ENCODE measurements around the gene ADAP2. TPM values are rescaled to one million over a fixed set of nuclear protein-coding genes. Genes with fewer than 3 reads are reported as not detected.
"Not testable (repeated sequence)": the region's sequence is repeated elsewhere in the genome, so short reads cannot be mapped to it uniquely, and the experiment has no call there.

Gene ADAP2, protein sequence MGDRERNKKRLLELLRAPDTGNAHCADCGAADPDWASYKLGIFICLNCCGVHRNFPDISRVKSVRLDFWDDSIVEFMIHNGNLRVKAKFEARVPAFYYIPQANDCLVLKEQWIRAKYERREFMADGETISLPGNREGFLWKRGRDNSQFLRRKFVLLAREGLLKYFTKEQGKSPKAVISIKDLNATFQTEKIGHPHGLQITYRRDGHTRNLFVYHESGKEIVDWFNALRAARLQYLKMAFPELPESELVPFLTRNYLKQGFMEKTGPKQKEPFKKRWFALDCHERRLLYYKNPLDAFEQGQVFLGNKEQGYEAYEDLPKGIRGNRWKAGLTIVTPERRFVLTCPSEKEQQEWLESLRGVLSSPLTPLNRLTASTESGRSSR
- 10 to 100 TPM; 11.0 to 19.4 TPM for total RNA-seq
- long read RNA-seq, transcript ADAP2-201 (11 exons, 2,934 nt), result major isoform, 8 of 13 reads
- long read RNA-seq, partial matches to known transcripts, result 1 of 13 reads
- long read RNA-seq, other reads (novel, unspliced or antisense), result 3 of 13 reads

DNA sequence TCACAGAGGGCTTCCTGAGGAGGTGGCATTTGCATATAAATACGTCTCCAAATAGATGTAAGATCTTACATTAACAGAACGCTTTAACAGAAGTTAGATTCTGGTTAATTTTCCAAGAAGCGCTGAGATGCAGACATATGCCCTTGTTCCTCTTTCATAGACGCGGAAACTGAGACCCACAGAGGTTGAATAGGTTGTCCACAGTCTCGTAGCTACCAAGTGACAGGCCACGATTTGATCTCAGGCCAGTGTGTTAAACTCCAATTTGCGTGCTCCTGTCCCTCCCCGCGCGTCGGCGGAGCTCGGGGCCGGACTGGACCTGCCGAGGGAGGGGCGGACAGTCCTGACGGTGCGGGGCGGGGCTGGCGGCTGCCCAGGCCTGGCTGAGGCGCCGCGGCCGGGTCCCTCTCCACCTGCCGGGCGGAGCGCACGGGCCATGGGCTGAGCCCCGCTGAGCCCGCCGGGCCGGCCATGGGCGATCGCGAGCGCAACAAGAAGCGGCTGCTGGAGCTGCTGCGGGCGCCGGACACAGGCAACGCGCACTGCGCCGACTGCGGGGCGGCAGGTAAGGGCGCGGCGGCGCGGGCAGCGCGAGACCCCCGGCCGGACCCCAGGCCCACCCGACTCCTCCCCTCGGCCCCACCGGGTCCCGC, at the start of gene ADAP2:
ADAP2 (plus strand) TSS at position 402 of the 653 bp plus-strand sequence; CDS start at position 472, 70 bp downstream.
- DNase-seq (peak; percentile 62), ATAC-seq (peak; percentile 87 to 92)
- intact Hi-C loops (cut with DNase I), result no loop called here

DNA sequence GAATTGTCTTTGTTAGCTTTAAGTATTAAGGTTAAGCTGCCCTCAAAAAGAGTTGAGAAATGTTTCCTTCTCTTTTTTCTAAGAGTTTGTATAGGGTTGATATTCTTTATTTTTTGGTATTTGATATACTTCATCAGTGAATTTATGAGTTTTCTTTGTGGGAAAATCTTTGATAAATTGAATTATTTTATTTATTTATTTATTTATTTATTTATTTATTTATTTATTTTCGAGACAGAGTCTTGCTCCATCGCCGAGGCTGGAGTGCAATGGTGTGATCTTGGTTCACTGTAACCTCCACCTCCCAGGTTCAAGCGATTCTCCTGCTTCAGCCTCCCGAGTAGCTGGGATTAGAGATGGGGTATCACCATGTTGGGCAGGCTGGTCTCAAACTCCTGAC, 35.6 kb upstream of the ADAP2 start:
- ATAC-seq (no peak), DNase-seq (no peak)
- intact Hi-C loops (cut with DNase I), result no loop called here

DNA sequence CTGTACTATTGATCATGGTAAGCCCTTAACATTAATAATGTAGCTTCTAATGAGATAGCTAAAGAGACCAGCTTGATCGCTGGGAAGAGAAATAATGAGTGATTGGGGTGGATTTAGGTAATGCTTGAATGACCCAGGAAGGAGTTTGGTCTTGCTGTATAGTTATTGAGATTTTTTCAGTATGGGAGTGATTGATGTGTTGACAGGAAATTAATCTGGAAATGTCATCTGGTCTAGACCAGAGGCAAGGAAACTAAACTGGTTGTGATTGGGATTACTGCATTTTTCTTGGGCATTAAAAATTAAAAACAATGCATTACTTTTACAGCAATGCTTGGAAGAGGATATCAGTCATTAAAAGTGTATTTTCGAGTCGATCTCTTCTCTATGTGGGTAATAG, 27.5 kb upstream of the ADAP2 start:
- no peak for DNase-seq
- no peak for ATAC-seq
- intact Hi-C loops (cut with DNase I), result no loop called here

DNA sequence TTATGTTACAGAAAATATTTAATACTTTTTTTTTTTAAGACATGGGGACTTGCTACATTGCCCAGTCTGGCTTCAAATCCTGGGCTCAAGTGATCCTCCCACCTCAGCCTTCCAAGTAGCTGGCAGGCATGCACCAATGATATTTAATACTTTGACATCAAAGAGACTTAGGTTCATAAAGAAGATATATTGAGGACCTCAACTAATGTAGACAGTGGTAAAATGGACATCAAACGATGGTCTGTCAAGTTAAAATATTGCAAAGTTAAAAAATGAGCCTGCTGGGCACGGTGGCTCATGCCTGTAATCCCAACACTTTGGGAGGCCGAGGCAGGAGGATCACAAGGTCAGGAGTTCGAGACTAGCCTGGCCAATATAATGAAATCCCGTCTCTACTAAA, 24.4 kb upstream of the ADAP2 start:
- DNase-seq (no peak), ATAC-seq (no peak)
- intact Hi-C loops (cut with DNase I), result no loop called here

DNA sequence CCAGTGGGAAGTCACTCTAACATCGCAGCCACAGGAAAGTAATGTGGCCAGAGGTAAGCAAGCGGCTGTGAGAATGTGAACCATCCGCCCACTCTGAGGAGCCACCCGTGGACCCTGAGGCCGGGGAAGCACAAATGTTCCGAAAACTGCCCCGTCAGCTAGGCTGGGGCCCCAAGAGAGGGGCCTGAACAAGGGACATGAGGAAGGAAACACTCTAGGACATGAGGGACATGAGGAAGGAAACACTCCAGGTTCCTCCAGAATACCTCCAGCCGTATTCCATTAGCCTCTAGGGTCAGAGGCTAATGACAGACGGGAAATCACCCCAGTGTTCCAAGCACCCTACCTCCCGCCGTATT, 16.0 kb upstream of the ADAP2 start:
- intact Hi-C loops (cut with DNase I), result no loop called here
- DNase-seq (no peak), ATAC-seq (peak; percentile 42 to 58)

DNA sequence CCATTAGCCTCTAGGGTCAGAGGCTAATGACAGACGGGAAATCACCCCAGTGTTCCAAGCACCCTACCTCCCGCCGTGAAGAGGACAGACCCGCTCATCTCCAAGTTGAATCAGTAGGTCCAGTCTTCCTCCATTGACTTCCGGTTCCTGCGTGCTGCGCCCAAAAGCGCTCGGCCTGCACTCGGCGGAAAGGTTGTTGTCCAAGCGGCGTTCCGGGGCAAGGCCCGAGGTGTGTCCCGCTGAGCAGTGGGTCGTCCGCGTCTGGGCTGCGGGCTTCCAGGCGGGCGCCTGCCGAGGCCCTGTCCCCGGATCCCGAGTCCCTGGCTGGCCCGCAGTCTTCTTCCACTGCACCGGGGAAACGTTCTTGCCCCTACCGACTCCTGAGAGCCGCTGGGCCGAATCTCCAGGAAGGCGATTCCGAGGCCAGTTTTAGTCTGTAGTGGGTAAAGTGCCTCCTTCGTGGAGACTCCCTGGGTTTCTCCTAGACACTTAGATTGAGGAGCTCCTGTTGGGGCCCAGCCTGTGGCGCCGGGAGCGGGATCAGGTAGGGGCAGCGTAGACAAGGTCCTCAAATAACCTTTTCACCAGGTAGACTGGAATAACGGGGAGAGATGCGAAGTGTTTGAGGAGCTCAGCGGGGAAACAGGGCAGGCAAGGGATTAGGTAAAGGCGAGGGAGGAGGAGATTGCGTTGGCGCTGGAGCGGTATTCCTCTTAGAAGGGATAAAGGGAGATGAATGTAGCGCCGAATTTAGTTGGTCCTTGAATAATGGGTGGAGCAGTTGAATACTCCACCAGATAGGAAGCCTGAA, 15.4 kb upstream of the ADAP2 start, which contains the start of gene TEFM:
TEFM (minus strand) TSS at position 138 of the 811 bp plus-strand sequence; CDS start at position 98, 40 bp downstream.
- DNase-seq, result peak; percentile 92
- intact Hi-C loops (cut with DNase I), result no loop called here

DNA sequence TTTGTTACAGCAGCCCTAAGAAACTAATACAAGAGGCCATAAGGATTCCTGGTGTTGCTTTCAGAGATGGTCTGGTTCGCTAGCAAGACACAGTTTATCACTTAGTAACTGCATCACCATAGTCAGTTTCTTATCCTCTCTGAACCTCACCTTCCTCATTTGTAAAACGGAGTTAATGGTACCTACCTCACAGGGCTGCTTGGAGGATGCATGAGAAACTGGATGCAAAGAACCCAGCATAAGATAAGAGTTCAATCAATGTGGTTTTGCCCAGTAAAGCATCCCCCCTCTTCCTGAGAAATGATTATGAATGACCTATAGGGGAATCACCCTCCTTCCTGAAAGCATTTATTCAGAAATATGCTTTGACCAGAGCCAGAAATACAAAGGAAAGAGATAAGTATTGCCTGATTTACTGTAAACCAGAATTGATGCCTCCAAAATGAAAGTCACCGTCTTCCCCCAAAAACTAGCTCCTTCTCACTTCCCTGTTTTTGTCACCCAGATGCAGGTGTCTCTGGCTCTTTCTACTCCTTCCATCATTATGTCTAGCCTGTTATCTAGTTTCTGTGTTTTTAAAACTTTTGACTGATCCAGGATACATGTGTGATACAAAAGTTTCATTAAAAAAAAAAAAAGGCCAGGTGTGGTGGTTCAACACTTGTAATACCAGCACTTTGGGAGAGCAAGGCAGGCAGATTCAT, 12.9 kb upstream of the ADAP2 start:
- ATAC-seq, result no peak
- no peak for DNase-seq
- intact Hi-C loops (cut with DNase I), result no loop called here

More for the DNA sequence above, 15.4 kb upstream of the ADAP2 start, which contains the start of gene TEFM:
- ATAC-seq, result peak; percentile 98 to 99

DNA sequence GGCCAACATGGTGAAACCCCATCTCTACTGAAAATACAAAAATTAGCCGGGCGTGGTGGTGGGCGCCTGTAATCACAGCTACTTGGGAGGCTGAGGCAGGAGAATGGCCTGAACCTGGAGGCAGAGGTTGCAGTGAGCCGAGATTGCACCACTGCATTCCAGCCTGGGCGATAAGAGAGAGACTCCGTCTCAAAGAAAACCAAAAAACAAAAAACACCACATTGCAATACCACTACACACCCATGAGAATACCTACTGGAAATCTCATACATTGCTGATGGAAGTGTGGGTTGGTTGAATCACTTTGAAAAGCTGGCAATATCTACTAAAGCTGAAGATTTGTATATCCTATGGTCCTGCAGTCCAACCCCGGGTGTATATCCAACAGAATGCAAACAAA, 11.6 kb upstream of the ADAP2 start:
- intact Hi-C loops (cut with DNase I); DNase-seq; ATAC-seq: not testable (repeated sequence)

DNA sequence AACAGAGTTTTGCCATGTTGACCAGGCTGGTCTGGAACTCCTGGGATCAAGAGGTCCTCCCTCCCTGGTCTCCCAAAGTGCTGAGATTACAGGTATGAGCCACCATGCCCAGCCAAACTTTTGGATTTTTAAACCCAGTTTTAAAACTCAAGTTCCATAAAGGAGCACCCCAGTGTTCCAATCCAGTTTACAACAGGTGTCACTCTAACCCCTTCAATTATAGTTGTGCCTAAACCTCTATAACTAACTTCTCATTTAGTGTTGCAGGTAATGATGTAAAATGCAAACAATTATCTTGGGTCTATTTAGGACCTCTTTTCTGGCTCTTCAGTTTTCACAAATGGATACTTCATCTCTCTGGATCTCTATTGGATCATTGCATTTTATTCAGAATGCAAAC, 7.8 kb upstream of the ADAP2 start:
- ATAC-seq (no peak), DNase-seq (no peak)
- intact Hi-C loops (cut with DNase I), result no loop called here

DNA sequence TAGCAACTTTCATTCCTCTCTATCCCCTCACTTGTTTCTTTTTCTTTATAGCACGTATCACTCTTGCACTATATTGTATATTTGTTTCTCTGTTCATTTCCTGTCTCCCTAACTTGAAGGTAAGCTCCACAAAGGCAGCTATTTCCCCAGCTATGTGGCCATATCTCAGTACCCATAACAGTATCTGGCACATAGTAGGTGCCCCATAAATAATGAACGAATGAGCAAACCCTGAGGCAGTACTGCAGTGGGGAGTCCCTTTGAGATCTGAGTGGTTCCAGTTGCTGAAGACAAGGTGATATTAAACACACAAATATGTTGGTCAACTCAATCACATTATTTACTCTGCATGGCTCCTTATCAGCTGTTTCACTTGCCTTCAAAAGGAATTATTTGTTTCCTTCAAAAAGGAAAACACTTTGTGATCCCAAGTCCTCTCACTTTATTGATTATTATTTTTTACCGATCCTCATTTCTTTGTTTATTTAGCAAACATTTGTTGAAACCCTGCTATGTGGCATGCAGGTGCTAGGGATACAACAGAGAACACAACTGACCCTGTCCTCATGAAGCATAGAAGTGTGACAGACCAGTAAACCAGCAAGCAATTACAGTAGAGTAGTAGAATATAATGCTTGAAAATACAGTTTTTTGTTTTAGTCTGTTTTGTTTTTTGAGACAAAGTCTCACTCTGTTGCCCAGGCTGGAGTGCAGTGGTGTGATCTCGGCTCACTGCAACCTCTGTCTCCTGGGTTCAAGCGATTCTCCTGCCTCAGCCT, 5.7 kb upstream of the ADAP2 start:
- no peak for ATAC-seq
- DNase-seq, result no peak
- intact Hi-C loops (cut with DNase I), result no loop called here

DNA sequence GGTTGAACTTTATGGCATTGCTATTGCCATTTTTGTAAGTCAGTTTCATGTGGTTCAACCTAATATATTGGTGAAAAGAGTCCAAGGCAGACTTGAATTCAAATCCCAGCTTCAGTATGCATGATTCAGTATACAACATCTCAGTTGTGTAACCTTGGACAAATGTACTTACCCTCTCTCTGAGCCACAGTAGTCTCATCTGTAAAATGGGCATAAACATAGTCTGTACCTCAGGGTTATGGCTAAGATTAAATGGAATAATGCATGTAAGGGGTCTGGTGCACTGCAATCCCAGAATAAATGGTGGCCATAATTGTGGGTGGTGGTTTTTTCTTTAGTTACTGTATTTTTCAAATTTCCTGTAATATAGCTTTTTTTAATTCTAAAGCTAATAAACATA, 4.7 kb upstream of the ADAP2 start:
- intact Hi-C loops (cut with DNase I), result no loop called here
- DNase-seq, result no peak
- no peak for ATAC-seq

DNA sequence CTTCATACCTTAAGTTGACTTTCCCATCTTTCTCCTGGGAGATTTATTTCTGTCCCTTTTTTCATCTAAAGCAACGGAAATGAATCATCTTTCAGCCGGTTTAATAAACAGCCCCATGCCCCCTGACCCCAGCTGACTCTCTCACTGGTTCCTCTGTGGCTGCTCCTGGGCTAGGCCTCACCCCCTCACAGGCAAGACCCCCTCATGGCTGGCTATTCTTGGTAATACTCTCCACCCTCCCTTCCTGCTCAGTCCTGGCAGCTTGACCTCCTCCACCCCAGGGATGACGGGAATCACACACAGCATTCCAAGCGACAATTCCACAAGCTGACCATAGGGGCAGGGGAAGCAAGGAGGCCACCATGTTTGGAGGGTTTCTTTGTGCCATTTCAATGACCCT, 1.5 kb upstream of the ADAP2 start:
- ATAC-seq, result peak in 1 of 2 donors; percentile 4
- DNase-seq, result peak; percentile 36
- intact Hi-C loops (cut with DNase I), result no loop called here

DNA sequence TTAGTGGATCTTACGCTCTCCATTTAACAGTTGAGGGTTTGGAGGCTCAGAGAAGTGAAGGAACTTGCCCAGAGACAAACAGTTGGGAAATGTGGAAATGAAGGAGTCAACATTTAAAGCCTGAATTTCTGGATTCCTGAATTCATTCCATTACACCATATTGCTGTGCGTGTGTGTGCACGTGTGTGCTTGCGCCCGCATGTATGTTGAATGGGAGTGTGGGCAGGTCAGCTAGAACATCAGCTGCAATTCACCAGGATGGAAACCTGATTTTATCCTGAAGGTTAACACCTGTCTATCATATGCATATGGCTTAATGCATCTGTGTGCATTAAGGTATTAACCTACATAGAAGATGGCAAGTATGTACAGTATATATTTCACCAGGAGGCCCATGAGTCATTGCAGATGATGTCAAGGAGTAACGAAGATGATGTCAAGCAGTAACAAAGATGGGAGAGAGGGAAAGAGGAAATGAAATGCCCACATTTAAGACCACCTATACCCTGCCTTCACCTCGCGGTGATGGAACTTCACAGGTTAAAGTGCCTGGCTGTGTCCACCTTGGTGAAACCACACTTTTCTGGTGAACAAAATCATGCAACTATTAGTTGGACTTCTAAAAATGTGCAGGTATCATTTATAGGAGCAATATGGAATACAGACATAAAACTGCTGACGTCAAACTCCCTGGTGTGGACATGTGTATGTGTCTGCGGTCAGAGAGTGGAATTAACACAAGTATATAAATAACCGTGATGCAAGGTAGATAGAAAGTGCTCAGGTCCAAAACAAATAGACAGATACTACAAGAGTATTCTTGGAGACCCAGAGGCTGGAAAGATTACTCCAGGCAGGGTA, 832 bp upstream of the ADAP2 start:
- ATAC-seq, result no peak
- no peak for DNase-seq
- intact Hi-C loops (cut with DNase I), result no loop called here

DNA sequence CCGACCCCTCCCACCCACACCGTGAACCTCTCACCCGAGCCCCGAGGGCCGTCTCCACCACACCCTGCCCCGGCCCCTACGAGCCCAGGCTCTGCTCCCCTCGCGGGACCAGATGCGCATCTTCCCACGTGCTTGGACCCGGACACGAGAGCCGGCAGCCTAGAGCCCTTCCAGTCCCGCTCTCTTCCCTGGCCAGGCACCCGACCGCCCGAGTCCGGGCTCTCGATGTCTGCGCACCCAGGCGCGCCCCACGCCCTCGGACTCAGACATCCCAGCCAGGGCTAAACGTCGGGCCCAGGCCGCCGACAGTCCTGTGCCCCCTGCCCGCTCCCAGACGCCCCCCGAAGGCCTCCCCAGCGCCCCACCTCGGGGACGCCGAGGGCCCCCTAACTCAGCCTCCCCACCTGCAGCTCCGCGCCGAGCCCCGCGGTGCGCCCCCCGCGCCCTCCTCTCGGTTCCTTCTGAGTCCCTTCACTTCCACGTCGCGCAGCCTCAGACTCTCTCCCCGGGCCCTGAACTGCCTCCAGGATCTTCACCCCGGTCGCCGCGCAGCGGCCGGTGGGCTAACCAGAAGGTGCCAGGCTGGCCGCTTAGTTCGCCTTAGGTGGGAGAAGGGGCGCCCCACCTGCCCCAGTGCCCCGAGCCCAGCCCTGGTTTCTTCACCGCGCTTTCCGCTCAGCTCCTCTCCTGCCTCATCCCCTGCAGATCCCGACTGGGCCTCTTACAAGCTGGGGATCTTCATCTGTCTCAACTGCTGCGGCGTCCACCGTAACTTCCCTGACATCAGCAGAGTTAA, 688 bp downstream of the ADAP2 start:
- DNase-seq (peak; percentile 31), ATAC-seq (peak; percentile 45 to 56)
- intact Hi-C loops (cut with DNase I), result no loop called here

DNA sequence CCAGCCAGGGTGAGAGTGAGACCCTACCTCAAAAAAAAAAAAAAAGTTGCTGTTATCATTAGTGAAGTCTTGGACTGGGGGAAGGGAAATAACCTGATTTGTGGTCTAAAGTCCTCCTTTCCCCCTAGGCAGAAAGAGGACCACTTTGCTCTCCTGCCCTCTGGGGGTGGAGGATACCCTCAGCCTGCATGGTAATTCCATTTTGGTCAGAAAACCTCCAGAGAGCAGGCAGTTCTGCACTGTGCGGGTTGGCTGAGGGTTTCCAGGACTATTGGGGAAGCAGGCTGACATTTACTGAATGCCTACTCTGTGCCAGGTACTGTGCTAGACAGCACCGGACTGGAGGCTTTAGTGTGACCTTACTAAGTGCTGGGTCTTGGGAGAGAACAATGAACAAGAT, 2.6 kb downstream of the ADAP2 start:
- ATAC-seq (no peak), DNase-seq (no peak)
- intact Hi-C loops (cut with DNase I), result no loop called here

DNA sequence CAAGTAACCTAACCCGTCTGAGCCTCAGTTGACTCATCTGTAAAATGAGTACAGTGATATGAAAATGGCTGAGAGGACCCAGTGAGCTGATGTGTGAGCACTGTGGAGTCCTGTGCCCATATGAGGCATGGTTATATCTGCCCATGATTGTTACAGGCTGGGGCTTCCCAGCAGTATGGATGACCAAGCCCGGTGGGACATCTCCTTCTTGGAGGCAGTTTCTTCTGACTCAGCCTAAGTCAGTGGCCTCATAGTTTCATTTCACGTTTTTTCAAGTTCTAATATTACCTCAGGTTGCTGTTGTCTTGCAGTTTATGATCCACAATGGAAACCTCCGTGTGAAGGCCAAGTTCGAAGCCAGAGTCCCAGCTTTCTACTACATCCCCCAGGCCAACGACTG, 4.8 kb downstream of the ADAP2 start:
- ATAC-seq, result no peak
- intact Hi-C loops (cut with DNase I), result no loop called here
- DNase-seq, result no peak

DNA sequence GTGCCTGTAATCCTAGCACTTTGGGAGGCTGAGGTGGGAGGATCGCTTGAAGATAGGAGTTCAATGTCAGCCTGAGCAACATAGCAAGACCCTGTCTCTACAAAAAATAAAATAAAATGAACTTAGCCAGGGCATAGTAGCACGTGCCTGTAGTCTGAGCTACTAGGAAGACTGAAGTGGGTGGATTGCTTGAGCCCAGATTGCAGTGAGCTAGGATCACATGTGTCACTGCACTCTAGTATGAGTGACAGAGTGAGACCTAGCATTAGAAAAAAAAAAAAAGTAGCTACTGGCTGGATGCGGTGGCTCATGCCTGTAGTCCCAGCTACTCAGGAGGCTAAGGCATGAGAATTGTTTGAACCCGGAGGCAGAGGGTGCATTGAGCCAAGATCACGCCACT, 6.0 kb downstream of the ADAP2 start:
- intact Hi-C loops (cut with DNase I), result no loop called here

More for the DNA sequence above, 6.0 kb downstream of the ADAP2 start:
- ATAC-seq (no peak), DNase-seq (no peak)

Data from left cardiac atrium (tissue), 4 donors.